KMS-11 (cell line): ENCODE measurements around the gene IFFO2.

ENCODE experiments used
- H2AFZ ChIP-seq: fragments of 200-600 bp; sonication (generic); 2 replicates; pipeline ENCODE4 v1.6.1; 2016; ENCODE audit warnings: antibody characterized with exemption, mixed run types, low read depth
- H3K27ac ChIP-seq: fragments of 200-600 bp; sonication (generic); 2 replicates; pipeline ENCODE4 v1.6.1; 2016; ENCODE audit warnings: mild to moderate bottlenecking, mixed run types
- H3K27me3 ChIP-seq: fragments of 200-600 bp; sonication (generic); 2 replicates; pipeline ENCODE4 v1.6.1; 2017; ENCODE audit warnings: mild to moderate bottlenecking, low read depth, mixed run types, moderate library complexity; ENCODE audit not compliant: insufficient read depth
- H3K36me3 ChIP-seq: fragments of 200-600 bp; sonication (generic); 2 replicates; pipeline ENCODE4 v1.6.1; 2017; ENCODE audit warnings: mild to moderate bottlenecking, mixed run types; ENCODE audit not compliant: insufficient read depth
- H3K4me1 ChIP-seq: fragments of 200-600 bp; sonication (generic); 2 replicates; pipeline ENCODE4 v1.6.1; 2016; ENCODE audit warnings: mild to moderate bottlenecking, low read depth, mixed run types; ENCODE audit not compliant: poor library complexity, severe bottlenecking
- H3K4me2 ChIP-seq: fragments of 200-600 bp; sonication (generic); 2 replicates; pipeline ENCODE4 v1.7.0; 2016; ENCODE audit warnings: mild to moderate bottlenecking, mixed run types
- H3K4me3 ChIP-seq: fragments of 200-600 bp; sonication (generic); IDR thresholded peaks from 2 replicates; pipeline ENCODE4 v1.6.1; 2017; ENCODE audit warnings: low read depth, low read length, mixed read lengths; ENCODE audit not compliant: insufficient read depth
- H3K79me2 ChIP-seq: fragments of 200-600 bp; sonication (generic); 2 replicates; pipeline ENCODE4 v1.6.1; 2016; ENCODE audit warnings: low read depth, mixed run types; ENCODE audit not compliant: insufficient read depth
- H3K9ac ChIP-seq: fragments of 200-600 bp; sonication (generic); 2 replicates; pipeline ENCODE4 v1.6.1; 2016; ENCODE audit warnings: mild to moderate bottlenecking, mixed run types
- H4K20me1 ChIP-seq: fragments of 200-600 bp; sonication (generic); 2 replicates; pipeline ENCODE4 v1.6.1; 2016; ENCODE audit warnings: mild to moderate bottlenecking, mixed run types; ENCODE audit not compliant: insufficient read depth
- TF ChIP-seq, protein P1 (sequence below): fragments of 200-600 bp; sonication (generic); conservative IDR thresholded peaks from 2 replicates; pipeline ENCODE4 v1.6.1; 2017; ENCODE audit warnings: low read depth, mild to moderate bottlenecking, antibody characterized with exemption, low read length, moderate library complexity, mixed read lengths

Gene IFFO2

GRCh38 chr1:18976096-18976495 is 19.6 kb upstream of the IFFO2 start:
- Histone ChIP-seq H3K36me3 (no peaks in the 10 kb centered on the region), H4K20me1 (no peaks in the 10 kb centered on the region), H3K27me3 (peaks cover 46% of the 10 kb centered on the region; the same call in 1 of the 2 replicates), H3K4me2 (no peak overlapping the region), H3K27ac (no peak overlapping the region), H2AFZ (no peak overlapping the region), H3K4me3 (no peak overlapping the region), H3K79me2 (no peaks in the 10 kb centered on the region), H3K4me1 (no peaks in the 10 kb centered on the region), H3K9ac (no peak overlapping the region)
- TF ChIP-seq, protein P1, sequence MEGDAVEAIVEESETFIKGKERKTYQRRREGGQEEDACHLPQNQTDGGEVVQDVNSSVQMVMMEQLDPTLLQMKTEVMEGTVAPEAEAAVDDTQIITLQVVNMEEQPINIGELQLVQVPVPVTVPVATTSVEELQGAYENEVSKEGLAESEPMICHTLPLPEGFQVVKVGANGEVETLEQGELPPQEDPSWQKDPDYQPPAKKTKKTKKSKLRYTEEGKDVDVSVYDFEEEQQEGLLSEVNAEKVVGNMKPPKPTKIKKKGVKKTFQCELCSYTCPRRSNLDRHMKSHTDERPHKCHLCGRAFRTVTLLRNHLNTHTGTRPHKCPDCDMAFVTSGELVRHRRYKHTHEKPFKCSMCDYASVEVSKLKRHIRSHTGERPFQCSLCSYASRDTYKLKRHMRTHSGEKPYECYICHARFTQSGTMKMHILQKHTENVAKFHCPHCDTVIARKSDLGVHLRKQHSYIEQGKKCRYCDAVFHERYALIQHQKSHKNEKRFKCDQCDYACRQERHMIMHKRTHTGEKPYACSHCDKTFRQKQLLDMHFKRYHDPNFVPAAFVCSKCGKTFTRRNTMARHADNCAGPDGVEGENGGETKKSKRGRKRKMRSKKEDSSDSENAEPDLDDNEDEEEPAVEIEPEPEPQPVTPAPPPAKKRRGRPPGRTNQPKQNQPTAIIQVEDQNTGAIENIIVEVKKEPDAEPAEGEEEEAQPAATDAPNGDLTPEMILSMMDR, result no peak

- H3K27ac ChIP-seq, result no peak overlapping the region
- H3K4me1 ChIP-seq, result no peaks in the 10 kb centered on the region
- H3K4me3 ChIP-seq, result no peak overlapping the region
- no peak overlapping the region for H3K4me2 ChIP-seq
- no peak overlapping the region for H2AFZ ChIP-seq
- H3K36me3 ChIP-seq, result no peaks in the 10 kb centered on the region
- TF ChIP-seq, protein P1, result no peak
- H3K9ac ChIP-seq, result no peak overlapping the region
- H3K79me2 ChIP-seq, result no peaks in the 10 kb centered on the region
- no peaks in the 10 kb centered on the region for H4K20me1 ChIP-seq
- H3K27me3 ChIP-seq, result peaks cover 52% of the 10 kb centered on the region; the same call in 1 of the 2 replicates
Observed at GRCh38 chr1:18974606-18975005, 18.1 kb upstream of the IFFO2 start.

DNA sequence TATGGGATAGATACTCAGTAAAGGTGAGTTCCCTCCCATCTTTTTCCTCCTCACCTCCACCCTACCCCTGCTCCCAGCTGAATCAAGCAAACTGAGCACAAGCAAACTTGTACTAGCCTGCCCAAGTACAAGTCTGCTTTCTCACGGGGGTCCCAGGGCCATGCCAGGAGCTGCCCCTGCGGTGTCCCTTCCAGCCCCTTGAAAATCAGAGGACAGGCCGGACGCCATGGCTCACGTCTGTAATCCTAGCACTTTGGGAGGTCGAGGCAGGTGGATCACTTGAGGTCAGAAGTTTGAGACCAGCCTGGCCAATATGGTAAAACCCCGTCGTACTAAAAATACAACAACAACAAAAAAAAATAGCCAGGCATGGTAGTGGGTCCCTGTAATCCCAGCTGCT is 17.5 kb upstream of the IFFO2 start:
- Histone ChIP-seq H3K36me3 (no peaks in the 10 kb centered on the region), H3K4me1 (no peaks in the 10 kb centered on the region), H4K20me1 (no peaks in the 10 kb centered on the region), H3K27ac (no peak overlapping the region), H3K9ac (no peak overlapping the region), H3K79me2 (no peaks in the 10 kb centered on the region), H2AFZ (no peak overlapping the region), H3K4me3 (no peak overlapping the region), H3K27me3 (peaks cover 56% of the 10 kb centered on the region; the same call in 1 of the 2 replicates), H3K4me2 (no peak overlapping the region)
- TF ChIP-seq, protein P1, result no peak

DNA sequence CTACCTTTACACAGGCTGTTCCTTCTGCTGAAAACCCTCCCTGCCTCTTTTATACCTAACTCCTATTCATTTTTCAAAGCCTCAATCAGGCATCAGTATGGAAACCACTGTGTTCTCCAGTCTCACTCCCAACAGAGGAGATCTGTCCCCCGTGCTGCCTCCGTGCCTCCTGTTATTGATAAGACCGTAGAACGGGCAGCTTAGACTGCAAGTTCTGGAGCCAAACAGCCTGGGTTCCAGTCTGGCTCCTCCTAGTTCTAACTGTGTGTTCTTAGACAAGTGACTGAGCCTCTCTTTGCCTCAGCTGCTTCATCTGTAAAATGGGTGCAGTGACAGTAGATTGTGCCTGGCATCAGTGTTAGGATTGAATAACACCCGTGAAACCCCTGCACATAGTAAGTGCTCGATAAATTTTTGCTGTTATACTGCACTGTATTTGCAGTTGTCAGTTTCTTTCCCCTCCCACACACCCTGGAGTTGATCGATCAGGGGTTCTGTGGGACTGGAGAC is 17.0 kb upstream of the IFFO2 start:
- Histone ChIP-seq H3K27ac (no peak overlapping the region), H3K9ac (no peak overlapping the region), H3K4me1 (no peaks in the 10 kb centered on the region), H3K36me3 (no peaks in the 10 kb centered on the region), H4K20me1 (no peaks in the 10 kb centered on the region), H3K27me3 (peaks cover 61% of the 10 kb centered on the region; the same call in 1 of the 2 replicates), H2AFZ (no peak overlapping the region), H3K4me2 (no peak overlapping the region), H3K4me3 (no peak overlapping the region), H3K79me2 (no peaks in the 10 kb centered on the region)
- TF ChIP-seq, protein P1, result no peak
